Mucosa of stomach (tissue), 1 donor: Measurements from ENCODE around the gene VSTM4.

Experiments used
- H3K27me3 ChIP-seq: one replicate; pipeline ENCODE4 v1.7.0; 2013; ENCODE audit warnings: mild to moderate bottlenecking, low read length; ENCODE audit not compliant: control insufficient read depth, insufficient read depth
- H3K36me3 ChIP-seq: one replicate; pipeline ENCODE4 v1.7.0; 2013; ENCODE audit warnings: low read length; ENCODE audit not compliant: control insufficient read depth, insufficient read depth
- H3K4me1 ChIP-seq: one replicate; pipeline ENCODE4 v1.7.0; 2013; ENCODE audit warnings: mild to moderate bottlenecking, low read length; ENCODE audit not compliant: control insufficient read depth, insufficient read depth
- H3K4me3 ChIP-seq: one replicate; pipeline ENCODE4 v1.7.0; 2013; ENCODE audit warnings: low read length
- H3K9ac ChIP-seq: one replicate; pipeline ENCODE4 v1.7.0; 2013; ENCODE audit warnings: mild to moderate bottlenecking, low read length, moderate library complexity
- H3K9me3 ChIP-seq: one replicate; pipeline ENCODE4 v1.7.0; 2013; ENCODE audit warnings: mild to moderate bottlenecking, low read length, moderate library complexity; ENCODE audit not compliant: control insufficient read depth
- donor health status: Pancreatic carcinoma.

The VSTM4 gene

GRCh38 chr10:49111320-49111698 is 4.0 kb downstream of the VSTM4 start:
- Histone ChIP-seq H3K4me1 (no peaks in the 10 kb centered on the region), H3K9ac (no peak overlapping the region), H3K4me3 (no peak overlapping the region), H3K27me3 (peaks cover 21% of the 10 kb centered on the region), H3K36me3 (no peaks in the 10 kb centered on the region), H3K9me3 (no peaks in the 10 kb centered on the region)

GRCh38 chr10:49110684-49111319 is 4.5 kb downstream of the VSTM4 start:
- Histone ChIP-seq H3K4me3 (no peak overlapping the region), H3K9ac (no peak overlapping the region)

GRCh38 chr10:49109669-49110340 is 5.5 kb downstream of the VSTM4 start:
- Histone ChIP-seq H3K9me3 (no peaks in the 10 kb centered on the region), H3K9ac (no peak overlapping the region), H3K4me1 (no peaks in the 10 kb centered on the region), H3K4me3 (no peak overlapping the region), H3K36me3 (no peaks in the 10 kb centered on the region), H3K27me3 (peaks cover 11% of the 10 kb centered on the region)

More at GRCh38 chr10:49110684-49111319, 4.5 kb downstream of the VSTM4 start:
- Histone ChIP-seq H3K36me3 (no peaks in the 10 kb centered on the region), H3K9me3 (no peaks in the 10 kb centered on the region), H3K27me3 (peaks cover 16% of the 10 kb centered on the region), H3K4me1 (no peaks in the 10 kb centered on the region)

GRCh38 chr10:49108656-49109055 is 6.7 kb downstream of the VSTM4 start:
- Histone ChIP-seq H3K9me3 (no peaks in the 10 kb centered on the region), H3K9ac (no peak overlapping the region), H3K36me3 (no peaks in the 10 kb centered on the region), H3K27me3 (peaks cover 2% of the 10 kb centered on the region), H3K4me3 (no peak overlapping the region), H3K4me1 (no peaks in the 10 kb centered on the region)

GRCh38 chr10:49107887-49108267 is 7.4 kb downstream of the VSTM4 start:
- H3K4me1 ChIP-seq, result no peaks in the 10 kb centered on the region
- no peak overlapping the region for H3K9ac ChIP-seq
- H3K27me3 ChIP-seq, result peaks cover 2% of the 10 kb centered on the region
- no peak overlapping the region for H3K4me3 ChIP-seq
- no peaks in the 10 kb centered on the region for H3K36me3 ChIP-seq
- no peaks in the 10 kb centered on the region for H3K9me3 ChIP-seq

GRCh38 chr10:49107111-49107886 is 8.0 kb downstream of the VSTM4 start:
- Histone ChIP-seq H3K36me3 (no peaks in the 10 kb centered on the region), H3K4me3 (no peak overlapping the region), H3K4me1 (no peaks in the 10 kb centered on the region), H3K27me3 (peaks cover 2% of the 10 kb centered on the region), H3K9ac (no peak overlapping the region), H3K9me3 (no peaks in the 10 kb centered on the region)

GRCh38 chr10:49106451-49106850 is 8.9 kb downstream of the VSTM4 start:
- Histone ChIP-seq H3K36me3 (no peaks in the 10 kb centered on the region), H3K9me3 (no peaks in the 10 kb centered on the region), H3K27me3 (peaks cover 2% of the 10 kb centered on the region), H3K4me3 (no peak overlapping the region), H3K9ac (no peak overlapping the region), H3K4me1 (no peaks in the 10 kb centered on the region)

- no peaks in the 10 kb centered on the region for H3K9me3 ChIP-seq
- H3K27me3 ChIP-seq, result no peaks in the 10 kb centered on the region
- H3K36me3 ChIP-seq, result no peaks in the 10 kb centered on the region
- no peak overlapping the region for H3K9ac ChIP-seq
- no peak overlapping the region for H3K4me3 ChIP-seq
- H3K4me1 ChIP-seq, result no peaks in the 10 kb centered on the region
These were observed 10.2 kb downstream of the VSTM4 start for GRCh38 chr10:49105076-49105475.

GRCh38 chr10:49104323-49104722 is 11.0 kb downstream of the VSTM4 start:
- Histone ChIP-seq H3K9me3 (no peaks in the 10 kb centered on the region), H3K36me3 (no peaks in the 10 kb centered on the region), H3K27me3 (no peaks in the 10 kb centered on the region), H3K4me3 (no peak overlapping the region), H3K4me1 (no peaks in the 10 kb centered on the region), H3K9ac (no peak overlapping the region)

- H3K27me3 ChIP-seq, result no peaks in the 10 kb centered on the region
- H3K9ac ChIP-seq, result no peak overlapping the region
- no peaks in the 10 kb centered on the region for H3K4me1 ChIP-seq
- no peaks in the 10 kb centered on the region for H3K9me3 ChIP-seq
- no peaks in the 10 kb centered on the region for H3K36me3 ChIP-seq
- H3K4me3 ChIP-seq, result no peak overlapping the region
These were observed 11.6 kb downstream of the VSTM4 start for GRCh38 chr10:49103761-49104160.

- H3K27me3 ChIP-seq, result no peaks in the 10 kb centered on the region
- no peaks in the 10 kb centered on the region for H3K9me3 ChIP-seq
- no peaks in the 10 kb centered on the region for H3K36me3 ChIP-seq
- H3K4me1 ChIP-seq, result no peaks in the 10 kb centered on the region
- H3K9ac ChIP-seq, result no peak overlapping the region
- no peak overlapping the region for H3K4me3 ChIP-seq
These were observed 16.3 kb downstream of the VSTM4 start for GRCh38 chr10:49099046-49099445.

- no peaks in the 10 kb centered on the region for H3K9me3 ChIP-seq
- no peak overlapping the region for H3K9ac ChIP-seq
- no peak overlapping the region for H3K4me3 ChIP-seq
- H3K4me1 ChIP-seq, result no peaks in the 10 kb centered on the region
- no peaks in the 10 kb centered on the region for H3K27me3 ChIP-seq
- H3K36me3 ChIP-seq, result no peaks in the 10 kb centered on the region
These were observed 18.4 kb downstream of the VSTM4 start for GRCh38 chr10:49096890-49097445.
